AG04450 (cell line): ENCODE data around the gene NCKAP1. TPM values are rescaled to one million over a fixed set of nuclear protein-coding genes. Genes with fewer than 3 reads are reported as not detected.

ENCODE experiments used
- CTCF ChIA-PET: fragments of 300-600, 350-600 bp; formaldehyde crosslinking; extraction: SDS; loops from one replicate; lab custom pipeline; 2022; ENCODE audit warnings: antibody characterized with exemption, inconsistent platforms; lab: Charles Lee
- POLR2A ChIA-PET: fragments of 350-600 bp; formaldehyde crosslinking; extraction: SDS; loops from one replicate; lab custom pipeline; 2021; ENCODE audit warnings: antibody characterized with exemption, inconsistent platforms; lab: Yijun Ruan, JAX
- DNase-seq: peaks from one replicate; pipeline ENCODE4 v3.0.0-alpha.2; 2011; ENCODE audit warnings: low read depth, low spot score
- H3K27ac ChIP-seq: one replicate; pipeline ENCODE4 v1.5.1; 2012; ENCODE audit warnings: low read depth, low read length, control low read depth
- H3K27me3 ChIP-seq: one replicate; pipeline ENCODE4 v1.6.0; 2012; ENCODE audit warnings: low read length; ENCODE audit not compliant: control insufficient read depth, insufficient read depth
- H3K4me3 ChIP-seq: 2 replicates; pipeline ENCODE4 v1.5.1; 2011; ENCODE audit warnings: mild to moderate bottlenecking, low read depth, low read length, control low read depth
- H3K9me3 ChIP-seq: 2 replicates; pipeline ENCODE4 v1.5.1; 2012; ENCODE audit warnings: low read length; ENCODE audit not compliant: control insufficient read depth, insufficient read depth
- CTCF ChIP-seq: IDR thresholded peaks from 2 replicates; pipeline ENCODE4 v1.5.1; 2011; ENCODE audit warnings: low read depth, low read length, control low read depth, inconsistent platforms
- polyA plus RNA-seq: library from polyadenylated mRNA; depleted of rRNA; stranded (reverse); fragments of >200 nt; gene quantifications from 2 replicates; pipeline ENCODE4 v1.2.3, GENCODE V29; 2011

NCKAP1 gene
- polyA plus RNA-seq, 1 experiment, result 182 TPM

GRCh38 chr2:182949572-182950189 lies 88.6 kb downstream of the NCKAP1 start:
- no peak overlapping the region for H3K4me3 ChIP-seq
- POLR2A ChIA-PET, result no interaction called here
- H3K27me3 ChIP-seq, result no peaks in the 10 kb centered on the region
- no peak for DNase-seq
- no peak overlapping the region for H3K27ac ChIP-seq
- CTCF ChIA-PET, result interaction anchor here (0.9 to 3.6 kb wide), 3 partner anchors 8 to 187 kb away, joined by 3 to 11 read pairs (median 4); no protein-coding TSS in a partner anchor
- TF ChIP-seq CTCF, result no peak
- no peaks in the 10 kb centered on the region for H3K9me3 ChIP-seq

- POLR2A ChIA-PET, result no interaction called here
Measured at GRCh38 chr2:182949052-182949451, 89.2 kb downstream of the NCKAP1 start.

GRCh38 chr2:182946958-182947369 lies 91.3 kb downstream of the NCKAP1 start:
- CTCF ChIA-PET, result interaction anchor here (0.7 to 1.5 kb wide), 2 partner anchors 34 to 162 kb away, joined by 3 read pairs; no protein-coding TSS in a partner anchor
- H3K9me3 ChIP-seq, result no peaks in the 10 kb centered on the region
- H3K27me3 ChIP-seq, result no peaks in the 10 kb centered on the region
- TF ChIP-seq CTCF, result no peak
- H3K4me3 ChIP-seq, result no peak overlapping the region
- POLR2A ChIA-PET, result interaction anchor here (0.6 kb wide), 1 partner anchor 16 kb away, joined by 3 read pairs; no protein-coding TSS in a partner anchor
- no peak for DNase-seq
- H3K27ac ChIP-seq, result no peak overlapping the region

More at GRCh38 chr2:182949052-182949451, 89.2 kb downstream of the NCKAP1 start:
- no peak for DNase-seq
- CTCF ChIA-PET, result interaction anchor here (1.1 to 3.6 kb wide), 2 partner anchors 164 to 186 kb away, joined by 4 to 11 read pairs; no protein-coding TSS in a partner anchor
- H3K27ac ChIP-seq, result no peak overlapping the region
- no peaks in the 10 kb centered on the region for H3K27me3 ChIP-seq
- no peak for TF ChIP-seq CTCF
- no peaks in the 10 kb centered on the region for H3K9me3 ChIP-seq
- H3K4me3 ChIP-seq, result no peak overlapping the region

- POLR2A ChIA-PET, result no interaction called here
- H3K27ac ChIP-seq, result no peak overlapping the region
- DNase-seq, result no peak
- CTCF ChIA-PET, result interaction anchor here (2.7 kb wide), 1 partner anchor 159 kb away, joined by 8 read pairs; no protein-coding TSS in a partner anchor
- H3K27me3 ChIP-seq, result no peaks in the 10 kb centered on the region
- TF ChIP-seq CTCF, result no peak
- H3K9me3 ChIP-seq, result no peaks in the 10 kb centered on the region
- no peak overlapping the region for H3K4me3 ChIP-seq
Measured at GRCh38 chr2:182943339-182943738, 94.9 kb downstream of the NCKAP1 start.

GRCh38 chr2:182942756-182943155 lies 95.5 kb downstream of the NCKAP1 start:
- DNase-seq, result no peak
- Histone ChIP-seq H3K9me3 (no peaks in the 10 kb centered on the region), H3K27ac (no peak overlapping the region), H3K27me3 (no peaks in the 10 kb centered on the region), H3K4me3 (no peak overlapping the region)
- POLR2A ChIA-PET, result no interaction called here
- no peak for TF ChIP-seq CTCF
- CTCF ChIA-PET, result interaction anchor here (0.5 to 2.7 kb wide), 2 partner anchors 36 to 158 kb away, joined by 4 to 8 read pairs; no protein-coding TSS in a partner anchor
